GM12878 (cell line): Measurements from ENCODE around the gene SCRG1. TPM values are rescaled to one million over a fixed set of nuclear protein-coding genes. Genes with fewer than 3 reads are reported as not detected.

Experiments used
- ATAC-seq: fragments of 200-7000 bp; cut with Tn5 transposase; 3 replicates; pipeline ENCODE4 v1.9.1; 2020; ENCODE audit warnings: mild to moderate bottlenecking, moderate library complexity
- BruUV-seq: library from RNA; stranded (reverse); fragments of 400-500 nt; replicated peaks from 2 replicates; lab custom pipeline; 2021; lab: Mats Ljungman, UMichigan
- CTCF ChIA-PET: fragments of 300-600 bp; sonication (Branson Sonifier 250); formaldehyde crosslinking; extraction: SDS; loops from one replicate; lab custom pipeline; 2021; ENCODE audit warnings: inconsistent platforms; lab: Yijun Ruan, JAX
- POLR2A ChIA-PET: fragments of 350-600 bp; formaldehyde crosslinking; extraction: SDS; loops from one replicate; lab custom pipeline; 2021; ENCODE audit warnings: inconsistent platforms; lab: Charles Lee
- RAD21 ChIA-PET: fragments of 300-600 bp; sonication (Branson Sonifier 250); formaldehyde crosslinking; loops from one replicate; lab custom pipeline; 2023; ENCODE audit warnings: antibody characterized with exemption; ENCODE audit not compliant: unreplicated experiment; lab: Charles Lee
- SMC1A ChIA-PET: fragments of 300-600 bp; sonication (Branson Sonifier 250); formaldehyde crosslinking; loops from one replicate; lab custom pipeline; 2023; ENCODE audit not compliant: unreplicated experiment, uncharacterized antibody; lab: Charles Lee
- DNase-seq: peaks from one replicate; pipeline ENCODE4 v3.0.0-alpha.2; 2011; ENCODE audit warnings: low read depth, low spot score
- FAIRE-seq: peaks from 3 replicates; lab custom pipeline; 2011; peaks lifted over from hg19 to GRCh38; lab: Jason Lieb, UNC
- H2AFZ ChIP-seq: 2 replicates; pipeline ENCODE4 v1.6.0; 2011; ENCODE audit warnings: low read depth, low read length, control low read depth; ENCODE audit not compliant: control insufficient read depth
- H3K27ac ChIP-seq: 2 replicates; pipeline ENCODE4 v1.5.1; 2011; ENCODE audit warnings: control low read depth; ENCODE audit not compliant: control insufficient read depth, insufficient read depth
- H3K27me3 ChIP-seq, 2 experiments: replicated peaks in 1 of 2; 2 replicates each; pipeline versions ENCODE4 v1.6.0 to v1.6.1; 2011; ENCODE audit warnings: low read length in 1 of 2; ENCODE audit not compliant: control insufficient read depth in 2 of 2, insufficient read depth in 2 of 2
- H3K36me3 ChIP-seq, 2 experiments: 2 replicates each; pipeline ENCODE4 v1.5.1; 2011; ENCODE audit warnings: low read length in 1 of 2; ENCODE audit not compliant: control insufficient read depth in 2 of 2, insufficient read depth in 2 of 2
- H3K4me1 ChIP-seq: 2 replicates; pipeline ENCODE4 v1.6.1; 2011; ENCODE audit warnings: mild to moderate bottlenecking, low read length, moderate library complexity, mixed read lengths; ENCODE audit not compliant: control insufficient read depth, insufficient read depth
- H3K4me2 ChIP-seq: 2 replicates; pipeline ENCODE4 v1.6.0; 2011; ENCODE audit warnings: control low read depth; ENCODE audit not compliant: control insufficient read depth, insufficient read depth
- H3K4me3 ChIP-seq: fragments of 200-600 bp; sonication (generic); 2 replicates; pipeline ENCODE4 v1.5.1; 2016
- H3K79me2 ChIP-seq: 2 replicates; pipeline ENCODE4 v1.6.0; 2011; ENCODE audit warnings: low read length; ENCODE audit not compliant: control insufficient read depth, insufficient read depth
- H3K9ac ChIP-seq: 2 replicates; pipeline ENCODE4 v1.8.0; 2011; ENCODE audit warnings: low read length, control low read depth, mixed read lengths; ENCODE audit not compliant: control insufficient read depth, insufficient read depth
- H3K9me3 ChIP-seq: replicated peaks from 3 replicates; pipeline ENCODE4 v1.5.1; 2011; ENCODE audit warnings: mild to moderate bottlenecking, low read length; ENCODE audit not compliant: control insufficient read depth, insufficient read depth
- H4K20me1 ChIP-seq: 2 replicates; pipeline ENCODE4 v1.6.0; 2011; ENCODE audit not compliant: control insufficient read depth, insufficient read depth
- ATF7 ChIP-seq: fragments of 450-650 bp; IDR thresholded peaks from 2 replicates; pipeline ENCODE4 v1.6.1; 2016; ENCODE audit warnings: low read depth, mild to moderate bottlenecking
- FOS ChIP-seq: IDR thresholded peaks from 3 replicates; pipeline ENCODE4 v1.6.1; 2011; ENCODE audit warnings: borderline replicate concordance; ENCODE audit not compliant: insufficient read length; ENCODE audit errors: extremely low read depth
- LARP7 ChIP-seq: fragments of 450-650 bp; IDR thresholded peaks from 2 replicates; pipeline ENCODE4 v1.6.1; 2017; ENCODE audit warnings: mild to moderate bottlenecking
- RAD21 ChIP-seq: IDR thresholded peaks from 2 replicates; pipeline ENCODE4 v1.6.1; 2011; ENCODE audit warnings: mild to moderate bottlenecking, low read depth, low read length, moderate library complexity; ENCODE audit not compliant: insufficient read depth
- SIN3A ChIP-seq: IDR thresholded peaks from 2 replicates; pipeline ENCODE4 v1.6.1; 2012; ENCODE audit warnings: low read depth, low read length, improper control_type of control experiment
- TARDBP ChIP-seq: IDR thresholded peaks from 2 replicates; pipeline ENCODE4 v1.6.1; 2016; ENCODE audit warnings: borderline replicate concordance
- whole genome bisulfite sequencing: methylation state at CpG from one replicate; pipeline ENCODE4 v1.1.6; 2016; ENCODE audit warnings: low lambda C conversion rate; ENCODE audit not compliant: insufficient replicate concordance, insufficient coverage; ENCODE audit errors: missing lambda C conversion rate; 5-methylcytosine and 5-hydroxymethylcytosine counted together
- in situ Hi-C: fragments of 300-500 bp; cut with MboI; formaldehyde crosslinking; loops from 9 replicates; pipeline ENCODE4 v1.14.3; 2018; ENCODE audit warnings: mixed read lengths
- intact Hi-C: fragments of 100-400 bp; cut with micrococcal nuclease; formaldehyde crosslinking; loops from one replicate; pipeline ENCODE4 v1.14.2; 2022; ENCODE audit not compliant: unreplicated experiment
- polyA plus RNA-seq, 11 experiments: library from polyadenylated mRNA; depleted of rRNA in 4 of 11; unstranded in 6 of 11; stranded (reverse) in 5 of 11; fragments of >200 nt; fragmentation: Nextera tagmentation in 4 of 11; fragmentation: Illumina TruSeq in 1 of 11; extraction: Ambion mirVana in 4 of 11; extraction: Trizol in 1 of 11; gene quantifications; 1 replicate in 1 of 11; 2 replicates in 10 of 11; pipeline versions ENCODE4 v1.2.1 to v1.2.3, GENCODE V29; 2011 to 2016; ENCODE audit warnings: inconsistent platforms in 2 of 11, missing spikeins in 2 of 11, low read depth in 1 of 11
- total RNA-seq, 4 experiments: library from RNA; depleted of rRNA in 3 of 4; stranded (reverse); fragments of >200 nt in 3 of 4; fragmentation: Illumina TruSeq in 1 of 4; extraction: Trizol in 1 of 4; gene quantifications; 2 replicates each; pipeline versions ENCODE4 v1.2.1 to v1.2.3, GENCODE V29; 2013 to 2021
- TF ChIP-seq, protein P1 (sequence below), 3 experiments: IDR thresholded peaks in 2 of 3; conservative IDR thresholded peaks in 1 of 3; 2 replicates each; pipeline ENCODE4 v1.5.1; 2011; ENCODE audit warnings: low read depth in 3 of 3, low read length in 3 of 3, mild to moderate bottlenecking in 3 of 3, control low read depth in 2 of 3, moderate library complexity in 2 of 3, inconsistent platforms in 1 of 3, mixed read lengths in 1 of 3; ENCODE audit not compliant: control insufficient read depth in 2 of 3, insufficient read depth in 1 of 3; ENCODE audit errors: extremely low read depth in 1 of 3
- TF ChIP-seq, protein P2 (sequence below): IDR thresholded peaks from 2 replicates; pipeline ENCODE4 v1.6.1; 2012; ENCODE audit warnings: improper control_type of control experiment, low read depth, low read length; ENCODE audit not compliant: insufficient replicate concordance

The SCRG1 gene
- total and polyA plus RNA-seq, 10 of the 15 experiments (the other 5 are each of a cell fraction or from before 2014, with no cell fraction given) = 0.02 to 0.58 (median 0.54) TPM; not detected in 7

DNA sequence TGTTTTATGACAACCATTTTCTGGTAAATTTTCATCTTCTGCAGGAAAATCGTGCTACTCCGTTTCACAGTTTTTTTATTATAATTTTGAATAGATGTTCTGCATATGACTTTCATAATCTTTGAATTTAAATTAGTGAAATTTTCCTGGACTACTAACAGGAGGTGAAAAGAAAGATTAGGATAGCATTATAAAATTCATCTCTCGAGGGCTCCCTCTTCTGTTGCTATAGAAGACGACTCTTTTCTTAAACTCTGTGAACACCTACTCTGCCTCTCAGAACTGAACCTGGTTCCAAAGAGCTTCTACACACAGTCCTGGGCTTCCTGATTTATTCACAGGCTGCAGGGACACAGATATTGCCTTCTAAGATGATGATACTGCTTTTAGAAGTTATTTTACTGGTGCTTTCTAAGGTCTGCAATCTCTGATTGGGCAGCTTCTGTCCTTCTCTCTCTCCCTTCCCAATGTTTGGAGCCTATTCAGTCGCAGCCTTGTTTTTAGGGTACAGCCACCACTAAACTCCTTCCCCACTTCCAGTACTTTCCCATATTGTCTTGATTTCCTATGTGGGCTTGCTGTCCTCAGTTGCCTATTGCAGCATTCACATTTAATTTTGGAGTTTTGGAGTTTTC lies 38.2 kb downstream of the SCRG1 start:
- POLR2A ChIA-PET = no interaction called here
- in situ Hi-C loops = no loop called here

More for the DNA sequence above, 38.2 kb downstream of the SCRG1 start:
- Histone ChIP-seq H3K4me2 (no peak overlapping the region), H3K27me3 (no peaks in the 10 kb centered on the region), H3K27ac (no peak overlapping the region), H4K20me1 (no peaks in the 10 kb centered on the region), H3K9me3 (no peaks in the 10 kb centered on the region), H3K36me3 (no peaks in the 10 kb centered on the region), H2AFZ (no peak overlapping the region), H3K79me2 (no peaks in the 10 kb centered on the region), H3K4me1 (no peaks in the 10 kb centered on the region), H3K9ac (no peak overlapping the region), H3K4me3 (no peak overlapping the region)
- DNase-seq = no peak
- BruUV-seq = no TSS peak
- TF ChIP-seq TARDBP = no peak
- no peak for TF ChIP-seq ATF7
- 0 out of 2 replicates have a peak, but pooled peaks have one; percentile 8 for TF ChIP-seq RAD21
- no peak for TF ChIP-seq SIN3A
- TF ChIP-seq FOS = no peak
- TF ChIP-seq, protein P1, sequence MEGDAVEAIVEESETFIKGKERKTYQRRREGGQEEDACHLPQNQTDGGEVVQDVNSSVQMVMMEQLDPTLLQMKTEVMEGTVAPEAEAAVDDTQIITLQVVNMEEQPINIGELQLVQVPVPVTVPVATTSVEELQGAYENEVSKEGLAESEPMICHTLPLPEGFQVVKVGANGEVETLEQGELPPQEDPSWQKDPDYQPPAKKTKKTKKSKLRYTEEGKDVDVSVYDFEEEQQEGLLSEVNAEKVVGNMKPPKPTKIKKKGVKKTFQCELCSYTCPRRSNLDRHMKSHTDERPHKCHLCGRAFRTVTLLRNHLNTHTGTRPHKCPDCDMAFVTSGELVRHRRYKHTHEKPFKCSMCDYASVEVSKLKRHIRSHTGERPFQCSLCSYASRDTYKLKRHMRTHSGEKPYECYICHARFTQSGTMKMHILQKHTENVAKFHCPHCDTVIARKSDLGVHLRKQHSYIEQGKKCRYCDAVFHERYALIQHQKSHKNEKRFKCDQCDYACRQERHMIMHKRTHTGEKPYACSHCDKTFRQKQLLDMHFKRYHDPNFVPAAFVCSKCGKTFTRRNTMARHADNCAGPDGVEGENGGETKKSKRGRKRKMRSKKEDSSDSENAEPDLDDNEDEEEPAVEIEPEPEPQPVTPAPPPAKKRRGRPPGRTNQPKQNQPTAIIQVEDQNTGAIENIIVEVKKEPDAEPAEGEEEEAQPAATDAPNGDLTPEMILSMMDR (IDR thresholded peaks at IDR 0.05 in 2 of 3, conservative IDR thresholded peaks at IDR 0.05 in 1 of 3; ENCODE audit: control insufficient read depth in 2 of 3, extremely low read depth in 1 of 3, insufficient read depth in 1 of 3, low read depth in 3 of 3, low read length in 3 of 3) = peak in 2 of 3 experiments; percentile 15 to 24; a peak in 1 of 6 replicates
- TF ChIP-seq, protein P2, sequence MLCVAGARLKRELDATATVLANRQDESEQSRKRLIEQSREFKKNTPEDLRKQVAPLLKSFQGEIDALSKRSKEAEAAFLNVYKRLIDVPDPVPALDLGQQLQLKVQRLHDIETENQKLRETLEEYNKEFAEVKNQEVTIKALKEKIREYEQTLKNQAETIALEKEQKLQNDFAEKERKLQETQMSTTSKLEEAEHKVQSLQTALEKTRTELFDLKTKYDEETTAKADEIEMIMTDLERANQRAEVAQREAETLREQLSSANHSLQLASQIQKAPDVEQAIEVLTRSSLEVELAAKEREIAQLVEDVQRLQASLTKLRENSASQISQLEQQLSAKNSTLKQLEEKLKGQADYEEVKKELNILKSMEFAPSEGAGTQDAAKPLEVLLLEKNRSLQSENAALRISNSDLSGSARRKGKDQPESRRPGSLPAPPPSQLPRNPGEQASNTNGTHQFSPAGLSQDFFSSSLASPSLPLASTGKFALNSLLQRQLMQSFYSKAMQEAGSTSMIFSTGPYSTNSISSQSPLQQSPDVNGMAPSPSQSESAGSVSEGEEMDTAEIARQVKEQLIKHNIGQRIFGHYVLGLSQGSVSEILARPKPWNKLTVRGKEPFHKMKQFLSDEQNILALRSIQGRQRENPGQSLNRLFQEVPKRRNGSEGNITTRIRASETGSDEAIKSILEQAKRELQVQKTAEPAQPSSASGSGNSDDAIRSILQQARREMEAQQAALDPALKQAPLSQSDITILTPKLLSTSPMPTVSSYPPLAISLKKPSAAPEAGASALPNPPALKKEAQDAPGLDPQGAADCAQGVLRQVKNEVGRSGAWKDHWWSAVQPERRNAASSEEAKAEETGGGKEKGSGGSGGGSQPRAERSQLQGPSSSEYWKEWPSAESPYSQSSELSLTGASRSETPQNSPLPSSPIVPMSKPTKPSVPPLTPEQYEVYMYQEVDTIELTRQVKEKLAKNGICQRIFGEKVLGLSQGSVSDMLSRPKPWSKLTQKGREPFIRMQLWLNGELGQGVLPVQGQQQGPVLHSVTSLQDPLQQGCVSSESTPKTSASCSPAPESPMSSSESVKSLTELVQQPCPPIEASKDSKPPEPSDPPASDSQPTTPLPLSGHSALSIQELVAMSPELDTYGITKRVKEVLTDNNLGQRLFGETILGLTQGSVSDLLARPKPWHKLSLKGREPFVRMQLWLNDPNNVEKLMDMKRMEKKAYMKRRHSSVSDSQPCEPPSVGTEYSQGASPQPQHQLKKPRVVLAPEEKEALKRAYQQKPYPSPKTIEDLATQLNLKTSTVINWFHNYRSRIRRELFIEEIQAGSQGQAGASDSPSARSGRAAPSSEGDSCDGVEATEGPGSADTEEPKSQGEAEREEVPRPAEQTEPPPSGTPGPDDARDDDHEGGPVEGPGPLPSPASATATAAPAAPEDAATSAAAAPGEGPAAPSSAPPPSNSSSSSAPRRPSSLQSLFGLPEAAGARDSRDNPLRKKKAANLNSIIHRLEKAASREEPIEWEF = no peak
- no peak for TF ChIP-seq LARP7
- ChIA-PET RAD21 (interaction anchor here (0.9 to 1.3 kb wide), 2 partner anchors 42 to 59 kb away, joined by 3 to 6 read pairs; no protein-coding TSS in a partner anchor), CTCF (interaction anchor here (1.0 to 1.3 kb wide), 6 partner anchors 9 to 68 kb away, joined by 3 to 7 read pairs (median 4); no protein-coding TSS in a partner anchor), SMC1A (interaction anchor here (0.9 to 1.6 kb wide), 4 partner anchors 11 to 42 kb away, joined by 3 to 5 read pairs (median 4); no protein-coding TSS in a partner anchor)
- intact Hi-C loops = loop anchor here (2.0 kb wide), 1 partner anchor 42 kb away; no protein-coding TSS in a partner anchor
- FAIRE-seq = no peak
- 69% methylated on average over 5 of the region's 5 CpGs for WGBS
- peak; percentile 63 for ATAC-seq
